Kidney tubule cell (primary cell): Measurements from ENCODE around the gene PRDM1.
A peak's percentile ranks its signal among the peaks of the same experiment; 100 is the strongest.

Experiments
- DNase-seq: peaks from one replicate; pipeline ENCODE4 v3.0.0-alpha.2; 2018; ENCODE audit warnings: low spot score

PRDM1 gene

GRCh38 chr6:106085984-106086813, at the start of gene PRDM1:
PRDM1 (plus strand) TSS chr6:106086336; CDS start chr6:106086554, 218 bp downstream.
- DNase-seq, result peak; percentile 88

- peak; percentile 59 for DNase-seq
Measured at GRCh38 chr6:106037060-106037459, 49.1 kb upstream of the PRDM1 start.

- DNase-seq, result no peak
Measured at GRCh38 chr6:106039897-106040592, 46.1 kb upstream of the PRDM1 start.

GRCh38 chr6:106044151-106044550, 42.0 kb upstream of the PRDM1 start:
- peak; percentile 15 for DNase-seq

- no peak for DNase-seq
Measured at GRCh38 chr6:106045077-106045476, 41.1 kb upstream of the PRDM1 start.

GRCh38 chr6:106046116-106046853, 39.9 kb upstream of the PRDM1 start:
- no peak for DNase-seq

GRCh38 chr6:106046854-106047200, 39.3 kb upstream of the PRDM1 start:
- DNase-seq, result no peak

- no peak for DNase-seq
Measured at GRCh38 chr6:106048336-106048735, 37.8 kb upstream of the PRDM1 start.

GRCh38 chr6:106050538-106050937, 35.6 kb upstream of the PRDM1 start:
- DNase-seq, result no peak

- DNase-seq, result no peak
Measured at GRCh38 chr6:106051226-106051625, 34.9 kb upstream of the PRDM1 start.

GRCh38 chr6:106053484-106054205, 32.5 kb upstream of the PRDM1 start:
- DNase-seq, result no peak

GRCh38 chr6:106055489-106055888, 30.6 kb upstream of the PRDM1 start:
- no peak for DNase-seq

GRCh38 chr6:106056060-106056745, 29.9 kb upstream of the PRDM1 start:
- no peak for DNase-seq

GRCh38 chr6:106056746-106057390, 29.3 kb upstream of the PRDM1 start:
- DNase-seq, result no peak

- DNase-seq, result no peak
Measured at GRCh38 chr6:106059331-106059730, 26.8 kb upstream of the PRDM1 start.

- no peak for DNase-seq
Measured at GRCh38 chr6:106060167-106060566, 26.0 kb upstream of the PRDM1 start.

- no peak for DNase-seq
Measured at GRCh38 chr6:106063448-106063850, 22.7 kb upstream of the PRDM1 start.

GRCh38 chr6:106064142-106064541, 22.0 kb upstream of the PRDM1 start:
- no peak for DNase-seq

- DNase-seq, result no peak
Measured at GRCh38 chr6:106064756-106065155, 21.4 kb upstream of the PRDM1 start.

GRCh38 chr6:106066989-106067388, 19.1 kb upstream of the PRDM1 start:
- DNase-seq, result no peak

GRCh38 chr6:106069478-106069877, 16.7 kb upstream of the PRDM1 start:
- peak; percentile 93 for DNase-seq
